ENCODE data around the gene NUDT22.

The NUDT22 gene

GRCh38 chr11:64259533-64260067 is 33.5 kb downstream of the NUDT22 start:
- DNase-seq = no peak

DNA sequence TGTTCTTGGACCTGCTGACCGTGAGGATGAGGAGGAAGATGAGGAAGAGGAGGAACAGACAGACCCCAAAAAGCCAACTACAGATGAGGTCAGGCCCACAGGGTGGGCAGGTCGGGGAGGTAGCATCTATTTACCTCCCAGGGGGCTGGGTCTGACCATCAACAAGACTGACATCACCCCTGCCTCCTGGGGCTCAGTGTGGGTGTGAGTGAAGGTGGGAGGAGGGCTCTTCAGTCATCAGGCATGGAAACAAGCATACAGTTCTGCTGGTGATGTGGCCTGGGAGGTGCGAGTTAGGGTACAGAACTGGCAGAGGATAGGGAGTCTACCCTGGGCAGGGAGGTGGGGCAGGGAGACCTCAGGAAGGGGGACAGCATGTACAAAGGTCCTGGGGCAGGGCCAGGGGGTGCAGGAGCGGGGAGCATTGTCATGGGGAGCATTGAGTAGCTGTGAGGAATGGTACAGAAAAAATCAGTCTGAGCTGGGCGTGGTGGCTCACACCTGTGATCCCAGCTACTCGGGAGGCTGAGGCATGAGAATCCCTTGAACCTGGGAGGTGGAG is 34.2 kb downstream of the NUDT22 start:
- no peak for DNase-seq

DNA sequence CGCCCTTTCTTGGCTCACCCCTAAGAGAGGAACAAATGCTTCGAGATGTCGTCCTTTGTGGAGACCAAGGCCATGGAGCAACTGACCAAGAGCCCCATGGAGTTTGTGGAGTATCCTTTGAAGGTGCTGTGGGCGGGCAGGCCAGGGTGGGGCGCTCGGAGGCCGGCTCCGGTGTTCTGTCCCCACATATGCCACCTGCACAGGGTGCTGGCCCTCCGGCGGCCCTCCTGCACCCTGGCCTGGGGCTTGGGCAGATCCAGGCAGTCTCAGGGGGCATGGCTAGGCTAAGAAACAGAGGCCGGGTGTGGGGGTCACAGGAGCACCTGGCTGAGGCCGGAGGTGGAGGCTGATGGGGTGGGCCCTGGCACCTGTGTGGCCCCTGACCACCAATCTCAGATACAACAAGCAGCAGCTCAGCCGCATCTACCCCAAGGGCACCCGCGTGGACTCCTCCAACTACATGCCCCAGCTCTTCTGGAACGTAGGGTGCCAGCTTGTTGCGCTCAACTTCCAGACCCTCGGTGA is 35.5 kb downstream of the NUDT22 start:
- no peak for DNase-seq

DNA sequence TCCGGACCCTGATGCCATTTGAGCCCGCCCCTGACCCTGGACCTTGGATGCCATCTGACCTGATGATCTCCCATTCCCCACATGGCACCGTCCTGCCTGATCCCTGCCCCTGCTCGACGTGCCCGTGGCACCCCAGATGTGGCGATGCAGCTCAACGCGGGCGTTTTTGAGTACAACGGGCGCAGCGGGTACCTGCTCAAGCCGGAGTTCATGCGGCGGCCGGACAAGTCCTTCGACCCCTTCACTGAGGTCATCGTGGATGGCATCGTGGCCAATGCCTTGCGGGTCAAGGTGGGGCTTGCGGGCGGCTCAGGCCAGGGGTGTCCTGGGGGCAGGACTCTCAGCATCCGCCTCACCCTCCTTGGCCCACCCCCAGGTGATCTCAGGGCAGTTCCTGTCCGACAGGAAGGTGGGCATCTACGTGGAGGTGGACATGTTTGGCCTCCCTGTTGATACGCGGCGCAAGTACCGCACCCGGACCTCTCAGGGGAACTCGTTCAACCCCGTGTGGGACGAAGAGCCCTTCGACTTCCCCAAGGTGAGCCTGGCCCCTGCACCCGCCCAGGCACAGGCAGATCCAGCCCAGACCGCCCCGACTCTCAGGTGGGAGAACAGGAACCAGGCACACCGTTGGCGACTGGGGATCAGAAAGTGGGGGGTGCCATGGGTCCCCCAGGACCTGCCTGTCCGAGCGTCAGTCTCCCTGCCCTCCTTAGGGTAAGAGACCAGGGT is 36.4 kb downstream of the NUDT22 start:
- DNase-seq = no peak

DNA sequence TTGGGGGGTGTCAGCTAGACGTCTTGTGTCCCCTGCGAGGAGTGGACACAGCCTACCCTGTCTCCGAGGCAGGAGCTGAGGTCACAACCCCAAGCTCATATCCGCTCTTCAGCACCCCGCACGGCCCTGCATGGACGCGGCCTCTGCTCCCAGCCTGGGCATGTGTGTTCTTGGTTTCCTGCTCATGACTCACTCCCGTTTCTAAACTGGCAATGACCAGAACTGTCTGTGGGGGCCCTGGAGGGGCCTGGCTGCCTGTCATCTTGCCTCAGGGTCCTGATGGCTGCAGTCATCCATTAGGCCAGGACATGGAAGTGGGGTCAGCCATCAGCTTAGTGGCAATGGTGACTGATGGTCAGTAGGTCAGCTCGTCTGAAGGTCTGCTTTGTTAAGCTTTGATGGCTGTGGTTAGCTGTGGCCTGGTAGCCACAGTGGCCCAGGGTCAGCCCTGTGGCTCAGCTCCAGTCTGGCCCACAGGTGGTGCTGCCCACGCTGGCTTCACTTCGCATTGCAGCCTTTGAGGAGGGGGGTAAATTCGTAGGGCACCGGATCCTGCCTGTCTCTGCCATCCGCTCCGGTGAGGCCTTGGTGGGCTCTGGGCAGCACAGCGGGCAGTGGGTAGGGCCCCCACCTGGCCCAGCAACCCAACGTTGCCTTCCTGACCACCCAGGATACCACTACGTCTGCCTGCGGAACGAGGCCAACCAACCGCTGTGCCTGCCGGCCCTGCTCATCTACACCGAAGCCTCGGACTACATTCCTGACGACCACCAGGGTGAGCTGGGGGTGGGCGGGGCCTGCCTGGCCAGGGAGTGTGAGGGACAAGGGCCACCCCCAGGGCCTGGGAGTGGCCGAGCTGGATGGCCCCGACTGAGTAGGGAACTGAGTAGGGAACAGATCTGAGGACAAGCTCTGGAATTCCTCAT is 37.2 kb downstream of the NUDT22 start:
- DNase-seq = no peak

DNA sequence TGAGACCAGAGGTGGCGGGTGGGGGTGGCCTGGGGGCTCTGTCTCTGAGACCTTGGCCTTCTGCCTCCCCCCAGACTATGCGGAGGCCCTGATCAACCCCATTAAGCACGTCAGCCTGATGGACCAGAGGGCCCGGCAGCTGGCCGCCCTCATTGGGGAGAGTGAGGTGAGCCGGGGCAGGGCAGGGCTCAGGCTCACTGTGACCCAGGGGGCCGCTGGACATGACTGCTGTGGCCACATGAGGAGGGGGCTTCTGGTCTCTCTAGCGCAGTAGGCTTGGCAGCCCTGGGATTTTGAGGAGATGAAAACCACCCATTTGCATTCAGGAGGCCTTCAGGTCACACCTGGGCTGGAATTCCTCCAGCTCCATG is 37.9 kb downstream of the NUDT22 start:
- DNase-seq = no peak

- no peak for DNase-seq
These were observed 38.3 kb downstream of the NUDT22 start for GRCh38 chr11:64264371-64264852.

GRCh38 chr11:64265176-64266160 is 39.4 kb downstream of the NUDT22 start:
- DNase-seq = no peak

DNA sequence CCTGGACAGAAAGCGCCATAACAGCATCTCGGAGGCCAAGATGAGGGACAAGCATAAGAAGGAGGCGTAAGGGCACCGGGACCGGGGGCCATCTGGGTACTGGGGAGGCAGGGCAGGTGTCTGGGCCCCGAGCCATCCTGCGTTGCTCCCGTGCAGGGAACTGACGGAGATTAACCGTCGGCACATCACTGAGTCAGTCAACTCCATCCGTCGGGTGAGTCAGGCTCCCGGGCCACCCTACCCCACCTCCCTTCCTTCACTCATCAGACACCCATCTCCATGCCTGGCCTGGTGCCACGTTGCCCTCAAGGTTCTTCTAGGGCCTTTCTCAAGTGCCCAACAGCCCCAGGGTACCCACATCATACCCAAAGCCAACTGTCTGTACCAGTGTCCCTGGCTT is 40.3 kb downstream of the NUDT22 start:
- DNase-seq = no peak

GRCh38 chr11:64267207-64267945 is 41.3 kb downstream of the NUDT22 start:
- no peak for DNase-seq

DNA sequence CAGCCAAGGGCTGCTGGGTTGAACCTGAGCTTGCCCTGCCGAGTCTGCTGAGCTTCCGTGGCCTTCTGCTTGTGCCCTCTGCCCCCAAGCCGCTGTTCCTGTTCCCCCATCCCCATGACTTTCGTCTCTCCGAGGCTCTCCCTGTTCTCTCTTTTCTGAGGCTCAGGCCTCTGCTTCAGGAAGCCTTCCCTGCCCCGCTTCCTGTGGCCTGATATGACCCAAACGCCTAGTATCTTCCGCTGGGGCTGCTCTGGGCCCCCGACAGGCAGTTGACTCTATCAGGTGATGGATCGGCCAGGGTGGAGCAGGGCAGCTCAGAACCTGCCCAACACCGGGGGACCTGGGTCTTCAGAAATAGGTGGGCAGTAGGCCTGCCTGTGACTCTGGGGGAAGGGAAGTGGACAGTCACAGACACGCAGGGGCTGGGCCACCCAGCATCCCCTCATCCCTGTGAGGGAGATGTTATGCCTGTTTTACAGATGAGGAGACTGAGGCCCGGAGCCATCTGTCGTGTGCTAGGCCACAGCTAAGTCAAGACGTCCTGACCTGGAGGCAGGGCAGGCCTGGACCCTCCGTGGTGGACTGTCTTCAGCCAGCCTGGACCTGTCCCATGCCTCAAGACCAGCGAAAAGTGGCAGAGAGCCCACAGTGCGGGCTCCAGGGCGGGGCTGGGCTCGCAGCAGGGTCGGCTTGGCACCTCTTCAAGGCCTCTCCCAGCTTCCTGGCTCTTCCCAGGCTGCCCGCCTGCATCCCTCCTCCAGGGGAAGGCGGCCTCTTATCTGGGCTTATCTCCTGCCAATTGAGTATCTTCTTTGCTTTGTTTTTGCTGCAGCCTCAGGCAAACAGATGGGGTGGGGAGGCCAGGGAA is 42.2 kb downstream of the NUDT22 start:
- DNase-seq = no peak

GRCh38 chr11:64268893-64269539 is 42.9 kb downstream of the NUDT22 start:
- no peak for DNase-seq

- peak; percentile 99 for DNase-seq
These were observed 43.6 kb downstream of the NUDT22 start for GRCh38 chr11:64269540-64270220.

DNA sequence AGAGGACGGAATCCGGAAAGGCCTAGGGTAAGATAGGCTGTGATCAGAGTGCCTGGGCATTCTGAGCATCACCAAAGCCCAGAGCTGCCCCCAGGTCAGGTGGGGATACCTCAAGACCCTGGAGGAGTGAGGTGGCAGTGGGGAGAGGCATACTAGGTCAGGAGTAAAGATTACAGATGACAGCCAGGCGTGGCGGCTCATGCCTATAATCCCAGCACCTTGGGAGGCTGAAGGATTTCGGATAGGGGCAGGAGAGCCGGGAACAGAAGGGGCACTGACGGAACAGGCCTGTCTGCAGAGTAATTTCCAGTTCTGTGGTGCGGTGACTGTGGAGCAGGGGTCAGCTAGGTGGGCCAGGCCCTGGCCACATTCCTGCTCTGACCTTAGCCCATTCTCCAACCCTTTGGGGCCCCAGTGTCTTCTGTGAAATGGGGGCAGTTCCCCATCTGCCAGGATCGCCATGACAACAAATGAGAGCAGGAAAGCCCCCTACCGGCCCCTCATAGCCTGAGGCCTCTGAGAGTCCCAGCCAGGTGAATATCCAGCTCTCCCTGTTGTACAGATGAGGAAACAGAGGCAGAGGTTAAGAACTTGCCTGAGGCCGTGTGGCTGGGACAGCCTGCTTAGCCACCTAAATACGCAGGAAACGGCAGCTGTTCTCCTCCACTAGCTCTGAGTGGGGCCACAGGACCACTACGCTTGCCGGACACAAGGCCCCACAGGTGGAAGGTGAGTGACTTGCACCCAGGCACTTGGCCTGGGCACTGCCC is 49.1 kb downstream of the NUDT22 start:
- DNase-seq = no peak

DNA sequence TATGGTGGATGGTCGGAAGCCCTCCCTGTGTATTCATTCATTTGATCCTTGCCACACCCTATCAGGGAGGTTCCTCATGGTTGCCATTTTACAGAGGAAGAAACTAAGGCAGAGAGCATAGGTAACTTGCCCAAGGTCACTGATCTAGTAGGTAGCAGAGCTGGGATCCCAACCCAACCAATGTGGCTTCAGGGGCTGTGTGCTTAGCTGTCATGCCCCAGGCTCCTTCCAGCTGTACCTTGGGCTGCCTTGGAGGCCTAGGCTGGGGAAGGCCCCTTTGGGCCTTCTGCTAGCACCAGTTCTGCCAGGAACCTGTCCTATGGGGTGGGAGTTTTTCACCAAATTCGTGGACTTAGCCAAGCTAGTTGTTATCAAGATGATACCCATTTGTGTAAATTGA is 49.8 kb downstream of the NUDT22 start:
- DNase-seq = no peak

DNA sequence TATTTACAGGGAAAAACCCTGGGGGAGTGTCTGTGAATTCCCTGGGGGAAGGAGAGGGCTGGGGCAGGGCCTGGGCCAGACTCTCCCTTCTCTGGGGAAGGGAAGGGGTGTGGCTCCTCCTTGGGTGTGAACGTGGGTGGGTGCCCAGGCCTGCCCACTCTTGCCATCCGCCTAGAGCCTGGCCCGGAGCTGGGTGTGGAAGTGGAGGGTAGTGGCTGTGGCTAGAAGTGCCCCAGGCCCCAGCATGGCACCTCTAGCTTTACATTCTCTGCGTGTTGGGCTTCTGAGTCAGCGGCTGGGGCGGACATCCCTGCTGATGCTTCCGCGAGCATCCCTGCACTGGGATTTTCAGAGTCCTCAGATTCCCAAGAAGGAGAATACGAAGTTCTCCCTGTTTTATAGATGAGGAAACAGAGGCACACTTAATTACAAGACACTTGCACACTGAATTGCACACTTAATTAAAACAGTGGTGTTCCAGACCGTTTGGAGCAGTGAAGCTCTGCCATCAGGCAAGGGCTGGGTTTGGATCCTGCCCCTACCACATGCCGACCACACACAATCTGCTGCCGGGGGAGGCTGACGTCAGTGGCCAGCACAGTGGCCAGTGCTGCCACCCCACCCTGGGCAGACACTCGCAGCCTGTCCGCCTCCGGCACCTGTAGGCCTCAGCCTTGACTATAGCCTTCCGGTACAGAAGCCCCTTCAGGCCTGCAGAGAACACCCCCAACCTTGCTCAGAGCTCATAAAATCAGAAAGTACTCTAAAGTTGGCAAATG is 50.8 kb downstream of the NUDT22 start:
- no peak for DNase-seq

DNA sequence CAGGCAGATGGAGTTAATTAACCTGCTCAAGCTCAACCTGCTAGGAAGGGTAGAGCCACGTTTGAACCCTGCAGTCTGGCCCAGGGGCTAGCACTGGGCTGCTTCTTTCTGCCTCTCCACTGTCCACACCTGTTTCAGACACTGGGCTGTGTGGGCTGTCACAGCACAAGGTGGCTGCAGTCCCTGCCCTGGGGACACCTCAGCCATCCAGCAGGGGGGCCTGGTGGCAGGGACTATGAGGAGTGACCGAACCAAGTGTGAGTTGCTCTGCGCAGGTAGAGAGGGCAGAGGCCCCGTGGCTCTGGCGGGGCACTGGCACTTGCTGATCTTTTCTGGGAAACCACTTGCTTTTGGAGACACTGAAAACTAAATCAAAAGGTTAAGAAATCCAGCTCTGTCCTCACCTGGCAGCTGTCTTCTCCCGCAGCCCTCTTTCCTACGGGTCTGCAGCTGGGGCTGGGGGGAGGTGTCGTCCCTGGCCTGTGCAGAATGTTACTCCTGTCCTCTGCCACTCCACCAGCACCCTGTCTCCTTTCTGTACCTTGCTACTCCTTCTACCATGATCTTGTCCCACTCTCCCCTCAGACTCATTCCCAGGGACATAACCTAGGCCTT is 52.6 kb downstream of the NUDT22 start:
- DNase-seq = no peak
